ENCODE results near the gene SMIM13. TPM values are rescaled to one million over a fixed set of nuclear protein-coding genes. Genes with fewer than 3 reads are reported as not detected.

SMIM13 gene
- polyA plus RNA-seq, 1 donor (not counting 4 experiments of a cell fraction or from before 2014, with no cell fraction given): 7.7 TPM

DNA sequence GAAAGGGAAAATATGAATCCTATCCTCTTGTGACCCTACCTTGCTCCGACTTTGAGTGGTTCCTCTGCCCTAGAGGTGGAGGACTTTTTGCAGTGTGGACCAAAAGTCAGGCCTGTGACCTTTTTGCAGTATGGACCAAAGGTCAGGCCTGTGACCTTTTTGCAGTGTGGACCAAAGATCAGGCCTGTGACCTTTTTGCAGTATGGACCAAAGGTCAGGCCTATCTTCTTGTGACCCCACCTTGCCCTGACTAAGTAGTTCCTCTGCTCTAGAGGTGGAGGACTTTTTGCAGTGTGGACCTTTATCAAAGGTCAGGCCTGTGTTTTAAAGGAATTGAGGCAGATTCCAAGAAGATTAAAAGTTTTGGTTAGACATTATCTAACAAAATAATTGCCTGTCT, 28.7 kb downstream of the SMIM13 start:
- H3K4me1 ChIP-seq (ENCODE audit: control insufficient read depth, extremely low read depth, insufficient read depth, low read length): peaks cover 13% of the 10 kb centered on the region
- no peak overlapping the region for H2AFZ ChIP-seq (ENCODE audit: control insufficient read depth, low read length)
- H3K9me1 ChIP-seq (ENCODE audit: control insufficient read depth, extremely low read depth, insufficient read depth, low read length): no peaks in the 10 kb centered on the region
- no peaks in the 10 kb centered on the region for H3K27me3 ChIP-seq (ENCODE audit: control insufficient read depth, extremely low read depth, insufficient read depth, low read length)
- no peak overlapping the region for H3K9ac ChIP-seq (ENCODE audit: control insufficient read depth, extremely low read depth, insufficient read depth, low read length)
- no peak overlapping the region for H3K27ac ChIP-seq (ENCODE audit: control insufficient read depth, insufficient read depth, low read length)
- no peak overlapping the region for H3K4me2 ChIP-seq (ENCODE audit: control insufficient read depth, extremely low read depth, insufficient read depth, low read depth, low read length)
- peaks cover 80% of the 10 kb centered on the region for H3K79me2 ChIP-seq (ENCODE audit: control insufficient read depth, insufficient read depth, low read length)
- dilution Hi-C loops (cut with MboI; ENCODE audit: extremely low pct_ligation_motif_present, low sequenced_read_pairs): no loop called here
- H3K4me3 ChIP-seq (ENCODE audit: control insufficient read depth in 2 of 3, extremely low read depth in 1 of 3, insufficient read depth in 2 of 3, low read depth in 1 of 3, low read length in 3 of 3): no peak overlapping the region
- TF ChIP-seq, protein P1, sequence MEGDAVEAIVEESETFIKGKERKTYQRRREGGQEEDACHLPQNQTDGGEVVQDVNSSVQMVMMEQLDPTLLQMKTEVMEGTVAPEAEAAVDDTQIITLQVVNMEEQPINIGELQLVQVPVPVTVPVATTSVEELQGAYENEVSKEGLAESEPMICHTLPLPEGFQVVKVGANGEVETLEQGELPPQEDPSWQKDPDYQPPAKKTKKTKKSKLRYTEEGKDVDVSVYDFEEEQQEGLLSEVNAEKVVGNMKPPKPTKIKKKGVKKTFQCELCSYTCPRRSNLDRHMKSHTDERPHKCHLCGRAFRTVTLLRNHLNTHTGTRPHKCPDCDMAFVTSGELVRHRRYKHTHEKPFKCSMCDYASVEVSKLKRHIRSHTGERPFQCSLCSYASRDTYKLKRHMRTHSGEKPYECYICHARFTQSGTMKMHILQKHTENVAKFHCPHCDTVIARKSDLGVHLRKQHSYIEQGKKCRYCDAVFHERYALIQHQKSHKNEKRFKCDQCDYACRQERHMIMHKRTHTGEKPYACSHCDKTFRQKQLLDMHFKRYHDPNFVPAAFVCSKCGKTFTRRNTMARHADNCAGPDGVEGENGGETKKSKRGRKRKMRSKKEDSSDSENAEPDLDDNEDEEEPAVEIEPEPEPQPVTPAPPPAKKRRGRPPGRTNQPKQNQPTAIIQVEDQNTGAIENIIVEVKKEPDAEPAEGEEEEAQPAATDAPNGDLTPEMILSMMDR (optimal IDR thresholded peaks at IDR 0.05 in 1 of 3, IDR thresholded peaks at IDR 0.05 in 1 of 3, conservative IDR thresholded peaks at IDR 0.05 in 1 of 3; ENCODE audit: extremely low read depth in 1 of 3, insufficient read depth in 2 of 3, low read length in 3 of 3): no peak
- no peak for TF ChIP-seq EZH2 (IDR thresholded peaks at IDR 0.05; ENCODE audit: low read length)
- H4K20me1 ChIP-seq (ENCODE audit: control insufficient read depth, extremely low read depth, insufficient read depth, low read length): peaks cover 7% of the 10 kb centered on the region
- H3K9me3 ChIP-seq (ENCODE audit: control insufficient read depth, low read depth, low read length): no peaks in the 10 kb centered on the region
- peaks cover 0 to 2% of the 10 kb centered on the region in 2 experiments for H3K36me3 ChIP-seq (ENCODE audit: control insufficient read depth in 2 of 2, extremely low read depth in 1 of 2, insufficient read depth in 2 of 2, low read length in 2 of 2)
- no peak for DNase-seq (ENCODE audit: low read depth, low spot score)
- FAIRE-seq: no peak

DNA sequence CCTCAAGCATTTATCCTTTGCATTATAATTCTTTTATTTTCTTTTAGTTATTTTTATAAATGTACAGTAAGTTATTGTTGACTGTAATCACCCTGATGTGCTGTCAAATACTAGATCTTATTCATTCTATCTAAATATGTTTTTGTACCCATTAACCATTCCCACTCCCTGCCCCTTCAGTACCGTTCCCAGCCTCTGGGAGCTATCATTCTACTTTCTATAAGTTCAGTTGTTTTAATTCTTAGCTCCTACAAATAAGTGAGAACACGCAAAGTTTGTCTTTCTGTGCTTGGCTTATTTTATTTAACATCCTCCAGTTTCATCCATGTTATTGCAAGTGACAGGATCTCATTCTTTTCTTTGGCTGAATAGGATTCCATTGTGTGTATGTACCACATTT, 30.3 kb downstream of the SMIM13 start:
- H3K79me2 ChIP-seq (ENCODE audit: control insufficient read depth, insufficient read depth, low read length): peaks cover 80% of the 10 kb centered on the region
- dilution Hi-C loops (cut with MboI; ENCODE audit: extremely low pct_ligation_motif_present, low sequenced_read_pairs): no loop called here
- DNase-seq (ENCODE audit: low read depth, low spot score) (no peak), FAIRE-seq (no peak)
- H3K27me3 ChIP-seq (ENCODE audit: control insufficient read depth, extremely low read depth, insufficient read depth, low read length): no peaks in the 10 kb centered on the region
- H3K9ac ChIP-seq (ENCODE audit: control insufficient read depth, extremely low read depth, insufficient read depth, low read length): no peak overlapping the region
- H4K20me1 ChIP-seq (ENCODE audit: control insufficient read depth, extremely low read depth, insufficient read depth, low read length): peaks cover 7% of the 10 kb centered on the region
- no peak overlapping the region for H3K4me3 ChIP-seq (ENCODE audit: control insufficient read depth in 2 of 3, extremely low read depth in 1 of 3, insufficient read depth in 2 of 3, low read depth in 1 of 3, low read length in 3 of 3)
- H3K9me1 ChIP-seq (ENCODE audit: control insufficient read depth, extremely low read depth, insufficient read depth, low read length): no peaks in the 10 kb centered on the region
- no peak overlapping the region for H2AFZ ChIP-seq (ENCODE audit: control insufficient read depth, low read length)
- no peak overlapping the region for H3K4me2 ChIP-seq (ENCODE audit: control insufficient read depth, extremely low read depth, insufficient read depth, low read depth, low read length)
- peaks cover 2% of the 10 kb centered on the region in 2 experiments for H3K36me3 ChIP-seq (ENCODE audit: control insufficient read depth in 2 of 2, extremely low read depth in 1 of 2, insufficient read depth in 2 of 2, low read length in 2 of 2)
- TF ChIP-seq EZH2 (IDR thresholded peaks at IDR 0.05; ENCODE audit: low read length): no peak
- TF ChIP-seq, protein P1 (optimal IDR thresholded peaks at IDR 0.05 in 1 of 3, IDR thresholded peaks at IDR 0.05 in 1 of 3, conservative IDR thresholded peaks at IDR 0.05 in 1 of 3; ENCODE audit: extremely low read depth in 1 of 3, insufficient read depth in 2 of 3, low read length in 3 of 3): peak in 1 of 3 experiments; percentile 25
- no peak overlapping the region for H3K27ac ChIP-seq (ENCODE audit: control insufficient read depth, insufficient read depth, low read length)
- H3K4me1 ChIP-seq (ENCODE audit: control insufficient read depth, extremely low read depth, insufficient read depth, low read length): peaks cover 13% of the 10 kb centered on the region
- H3K9me3 ChIP-seq (ENCODE audit: control insufficient read depth, low read depth, low read length): no peaks in the 10 kb centered on the region

All from keratinocyte (primary cell).